GM12875 (cell line): ENCODE data around the gene SAA2.
"Not testable (repeated sequence)": the region's sequence is repeated elsewhere in the genome, so short reads cannot be mapped to it uniquely, and the experiment has no call there.

ENCODE experiments used
- H3K4me3 ChIP-seq: one replicate; pipeline ENCODE4 v1.5.1; 2011; ENCODE audit warnings: low read depth, low read length, control low read depth
- TF ChIP-seq, protein P1 (sequence below): IDR thresholded peaks from 2 replicates; pipeline ENCODE4 v1.5.1; 2011; ENCODE audit warnings: low read depth, mild to moderate bottlenecking, control low read depth, inconsistent platforms, low read length, moderate library complexity, borderline replicate concordance; ENCODE audit not compliant: insufficient read depth

The SAA2 gene

DNA sequence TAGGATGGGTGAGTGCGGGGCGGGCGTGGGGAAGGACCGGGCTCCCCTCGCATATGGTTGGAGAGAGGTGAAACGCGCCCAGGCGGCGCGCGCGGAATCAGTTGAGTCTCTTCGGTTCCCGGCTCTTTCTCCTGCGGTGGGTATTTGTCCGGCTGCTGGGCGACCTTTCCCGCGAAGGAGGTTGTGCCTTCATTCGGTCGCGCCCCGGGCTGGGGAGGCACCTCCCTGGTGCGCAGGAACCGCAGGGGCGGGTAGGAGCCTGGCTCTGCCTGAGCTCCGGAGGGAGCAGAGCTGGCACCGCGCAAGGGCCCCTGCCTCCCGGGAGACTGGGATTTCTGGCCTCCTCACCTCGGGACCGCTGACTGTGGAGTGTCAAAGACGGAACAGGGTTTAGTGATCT lies 39.4 kb downstream of the SAA2 start:
- no peak overlapping the region for H3K4me3 ChIP-seq
- TF ChIP-seq, protein P1, sequence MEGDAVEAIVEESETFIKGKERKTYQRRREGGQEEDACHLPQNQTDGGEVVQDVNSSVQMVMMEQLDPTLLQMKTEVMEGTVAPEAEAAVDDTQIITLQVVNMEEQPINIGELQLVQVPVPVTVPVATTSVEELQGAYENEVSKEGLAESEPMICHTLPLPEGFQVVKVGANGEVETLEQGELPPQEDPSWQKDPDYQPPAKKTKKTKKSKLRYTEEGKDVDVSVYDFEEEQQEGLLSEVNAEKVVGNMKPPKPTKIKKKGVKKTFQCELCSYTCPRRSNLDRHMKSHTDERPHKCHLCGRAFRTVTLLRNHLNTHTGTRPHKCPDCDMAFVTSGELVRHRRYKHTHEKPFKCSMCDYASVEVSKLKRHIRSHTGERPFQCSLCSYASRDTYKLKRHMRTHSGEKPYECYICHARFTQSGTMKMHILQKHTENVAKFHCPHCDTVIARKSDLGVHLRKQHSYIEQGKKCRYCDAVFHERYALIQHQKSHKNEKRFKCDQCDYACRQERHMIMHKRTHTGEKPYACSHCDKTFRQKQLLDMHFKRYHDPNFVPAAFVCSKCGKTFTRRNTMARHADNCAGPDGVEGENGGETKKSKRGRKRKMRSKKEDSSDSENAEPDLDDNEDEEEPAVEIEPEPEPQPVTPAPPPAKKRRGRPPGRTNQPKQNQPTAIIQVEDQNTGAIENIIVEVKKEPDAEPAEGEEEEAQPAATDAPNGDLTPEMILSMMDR, result no peak

DNA sequence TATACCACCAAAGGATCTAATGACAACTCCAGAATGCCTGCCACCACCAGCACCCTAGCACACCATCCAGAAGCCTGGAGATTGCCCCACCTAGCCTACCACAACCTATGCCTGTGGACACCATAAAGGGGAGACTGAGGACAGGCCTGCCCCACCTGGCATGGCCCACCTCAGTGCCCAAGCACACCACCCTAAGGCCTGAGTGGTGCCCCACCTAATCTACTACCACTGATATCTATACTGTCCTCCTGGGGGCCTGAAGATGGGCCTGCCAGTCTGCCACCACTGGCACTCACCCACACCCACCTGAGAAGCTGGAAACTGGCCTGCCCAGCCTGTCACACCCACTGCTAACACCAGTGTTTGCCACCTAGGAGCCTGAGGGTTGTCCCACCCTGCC lies 43.7 kb downstream of the SAA2 start:
- TF ChIP-seq, protein P1, result no peak
- no peak overlapping the region for H3K4me3 ChIP-seq

DNA sequence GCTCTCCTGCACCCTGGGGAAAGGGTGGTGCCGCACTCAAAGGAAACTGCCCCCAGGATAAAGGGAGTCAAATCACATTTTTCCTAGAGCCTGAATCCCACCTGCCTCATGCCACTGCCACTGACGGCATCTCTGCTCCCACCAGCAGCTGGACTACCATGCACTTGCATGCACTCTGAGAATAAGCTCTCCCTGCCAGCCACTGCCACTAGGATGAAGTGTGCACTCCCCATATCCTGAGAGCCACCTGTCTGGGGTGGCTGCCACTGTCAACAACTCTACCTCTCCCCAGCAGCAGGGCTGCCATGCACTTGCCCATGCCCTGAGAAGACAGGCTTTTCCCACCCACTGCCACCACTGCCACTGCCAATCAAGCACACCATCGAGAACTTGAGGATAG lies 44.2 kb downstream of the SAA2 start:
- no peak overlapping the region for H3K4me3 ChIP-seq
- TF ChIP-seq, protein P1, result no peak

DNA sequence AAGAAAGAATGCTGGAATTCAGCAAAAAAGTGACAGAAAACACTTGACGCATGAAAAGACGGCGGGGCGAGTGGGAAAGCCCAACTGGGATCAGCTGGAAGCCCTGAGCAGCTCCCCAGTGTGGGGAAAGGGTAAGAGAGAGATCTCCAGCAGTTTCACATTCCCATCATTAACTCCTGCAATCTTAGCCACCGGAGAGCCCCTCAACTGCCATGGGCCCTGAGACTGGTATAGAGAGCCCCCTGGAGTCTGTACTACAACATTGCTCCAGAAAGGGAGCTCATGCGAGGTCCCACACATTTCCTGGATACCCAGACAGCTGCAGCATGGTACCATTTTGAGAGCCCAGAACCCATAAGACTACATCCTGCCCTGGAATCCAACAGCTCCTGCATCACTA lies 44.7 kb downstream of the SAA2 start:
- TF ChIP-seq, protein P1, result peak; percentile 64

DNA sequence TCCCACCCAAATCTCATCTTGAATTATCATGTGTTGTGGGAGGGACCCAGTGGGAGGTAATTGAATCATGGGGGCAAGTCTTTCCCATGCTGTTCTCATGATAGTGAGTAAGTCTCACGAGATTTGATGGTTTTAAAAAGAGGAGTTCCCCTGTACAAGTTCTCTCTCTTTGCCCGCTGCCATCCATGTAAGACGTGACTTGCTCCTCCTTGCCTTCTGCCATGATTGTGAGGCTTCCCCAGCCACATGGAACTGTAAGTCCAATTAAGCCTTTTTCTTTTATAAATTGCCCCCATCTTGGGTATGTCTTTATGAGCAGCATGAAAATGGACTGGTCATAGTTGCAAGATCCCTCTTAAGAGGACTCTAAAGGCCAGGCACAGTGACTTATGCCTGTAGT lies 50.7 kb downstream of the SAA2 start:
- H3K4me3 ChIP-seq, result not testable (repeated sequence)

More for the DNA sequence above, 44.7 kb downstream of the SAA2 start:
- no peak overlapping the region for H3K4me3 ChIP-seq

DNA sequence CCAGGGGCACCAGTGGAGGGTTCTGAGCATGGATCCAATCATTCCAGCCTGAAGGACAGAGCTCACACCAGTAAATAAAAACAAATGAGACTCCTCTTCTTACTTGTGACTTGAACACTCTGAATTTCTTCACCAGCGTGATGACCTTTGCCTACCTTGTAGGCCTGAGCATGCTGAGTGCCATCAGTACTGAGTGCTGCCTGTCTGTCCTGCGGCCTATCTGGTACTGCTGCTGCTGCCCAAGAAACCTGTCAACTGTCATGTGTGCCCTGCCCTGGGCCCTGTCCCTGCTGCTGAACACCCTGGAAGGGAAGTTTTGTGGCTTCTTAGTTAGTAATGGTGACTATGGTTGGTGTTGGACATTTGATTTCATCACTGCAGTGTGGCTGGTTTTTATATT lies 51.9 kb downstream of the SAA2 start:
- no peak overlapping the region for H3K4me3 ChIP-seq
- TF ChIP-seq, protein P1, result no peak
